T-cell (primary cell): Measurements from ENCODE around the gene C1QTNF8. TPM values are rescaled to one million over a fixed set of nuclear protein-coding genes. Genes with fewer than 3 reads are reported as not detected.

Experiments
- ATAC-seq, 4 experiments: fragments of 200-7000 bp in 3 of 4; fragments of 150-1000 bp in 1 of 4; cut with Tn5 transposase; replicated peaks in 1 of 4; 1 replicate in 3 of 4; 2 replicates in 1 of 4; pipeline ENCODE4 v1.10.0; 2021; ENCODE audit warnings: moderate library complexity in 3 of 4, mild to moderate bottlenecking in 2 of 4, moderate number of reproducible peaks in 1 of 4
- CTCF ChIA-PET, 2 donors: fragments of 300-600 bp; sonication (Branson Sonifier 250); formaldehyde crosslinking; loops; one replicate each; lab custom pipeline; 2022; ENCODE audit warnings: antibody characterized with exemption in 2 of 2; lab: Charles Lee
- POLR2A ChIA-PET, 2 donors: fragments of 300-600 bp; sonication (Branson Sonifier 250); formaldehyde crosslinking; loops; one replicate each; lab custom pipeline; 2022; ENCODE audit warnings: antibody characterized with exemption in 2 of 2; lab: Charles Lee
- DNase-seq, 35 experiments: peaks; one replicate each; pipeline versions ENCODE4 v3.0.0 to v3.0.0-alpha.2; 2013 to 2023
- H3K27ac ChIP-seq: one replicate; pipeline ENCODE4 v1.5.1; 2013; ENCODE audit warnings: low read length
- H3K27me3 ChIP-seq, 2 experiments: replicated peaks in 1 of 2; 1 replicate in 1 of 2; 2 replicates in 1 of 2; pipeline versions ENCODE4 v1.6.1 to v1.7.0; 2013; ENCODE audit warnings: low read length in 1 of 2, mixed read lengths in 1 of 2; ENCODE audit not compliant: control insufficient read depth in 2 of 2, insufficient read depth in 2 of 2; ENCODE audit errors: extremely low read depth in 1 of 2
- H3K36me3 ChIP-seq, 2 donors: 1 replicate in 1 of 2; 2 replicates in 1 of 2; pipeline versions ENCODE4 v1.6.1 to v1.7.0; 2013; ENCODE audit warnings: low read length in 1 of 2; ENCODE audit not compliant: control insufficient read depth in 2 of 2, insufficient read depth in 1 of 2; ENCODE audit errors: extremely low read depth in 1 of 2
- H3K4me1 ChIP-seq, 2 experiments: 1 replicate in 1 of 2; 2 replicates in 1 of 2; pipeline versions ENCODE4 v1.6.1 to v1.7.0; 2013; ENCODE audit warnings: low read length in 2 of 2, mixed read lengths in 1 of 2; ENCODE audit not compliant: insufficient read depth in 2 of 2, control insufficient read depth in 1 of 2; ENCODE audit errors: extremely low read depth in 1 of 2
- H3K4me3 ChIP-seq, 2 donors: 1 replicate in 1 of 2; 2 replicates in 1 of 2; pipeline versions ENCODE4 v1.5.1 to v1.7.0; 2013; ENCODE audit warnings: mild to moderate bottlenecking in 2 of 2, low read length in 1 of 2, moderate library complexity in 1 of 2; ENCODE audit not compliant: control insufficient read depth in 1 of 2; ENCODE audit errors: extremely low read depth in 1 of 2
- H3K9me3 ChIP-seq: 2 replicates; pipeline ENCODE4 v1.7.0; 2013
- H3K27ac Mint-ChIP-seq, 2 donors: one replicate each; pipeline ENCODE4 v1.8.0; 2020 to 2021; ENCODE audit warnings: mild to moderate bottlenecking in 2 of 2, mixed read lengths in 2 of 2
- H3K27me3 Mint-ChIP-seq, 2 donors: one replicate each; pipeline ENCODE4 v1.8.0; 2021 to 2022; ENCODE audit warnings: mixed read lengths in 2 of 2
- H3K36me3 Mint-ChIP-seq: one replicate; pipeline ENCODE4 v1.8.0; 2021; ENCODE audit warnings: mixed read lengths
- H3K4me1 Mint-ChIP-seq, 3 donors: one replicate each; pipeline ENCODE4 v1.8.0; 2020 to 2022; ENCODE audit warnings: mixed read lengths in 3 of 3, mild to moderate bottlenecking in 1 of 3
- H3K4me3 Mint-ChIP-seq, 3 donors: one replicate each; pipeline ENCODE4 v1.8.0; 2020 to 2022; ENCODE audit warnings: mild to moderate bottlenecking in 3 of 3, mixed read lengths in 3 of 3, moderate library complexity in 3 of 3
- H3K9me3 Mint-ChIP-seq, 3 donors: one replicate each; pipeline ENCODE4 v1.8.0; 2020 to 2022; ENCODE audit warnings: mixed read lengths in 3 of 3
- WGBS: methylation state at CpG from one replicate; pipeline ENCODE4 v1.1.5; 2013; ENCODE audit warnings: missing lambda C conversion rate; ENCODE audit not compliant: insufficient coverage; 5-methylcytosine and 5-hydroxymethylcytosine counted together
- total RNA-seq, 35 experiments: library from RNA in 6 of 35; stranded (reverse) in 6 of 35; fragments of 120-200 nt in 1 of 35; gene quantifications; one replicate each; pipeline versions ENCODE4 v1.2.1 to v1.2.4 and lab custom pipeline; 2013 to 2026

Gene C1QTNF8
- total RNA-seq, 5 donors from 2014 or later (not counting 1 experiment from before 2014, with no cell fraction given) = not detected

- Histone ChIP-seq H3K4me3 (no peak overlapping the region), H3K36me3 (no peaks in the 10 kb centered on the region), H3K4me1 (no peaks in the 10 kb centered on the region), H3K27me3 (peaks cover 0 to 52% of the 10 kb centered on the region in 2 experiments), H3K27ac (no peak overlapping the region), H3K9me3 (no peaks in the 10 kb centered on the region)
- DNase-seq (no peak), ATAC-seq (no peak)
- Mint-ChIP-seq H3K27me3 (peaks cover 0 to 6% of the 10 kb centered on the region in 2 donors), H3K9me3 (no peaks in the 10 kb centered on the region), H3K27ac (no peak overlapping the region), H3K4me1 (no peaks in the 10 kb centered on the region), H3K36me3 (no peaks in the 10 kb centered on the region), H3K4me3 (no peak overlapping the region)
- CTCF ChIA-PET = no interaction called here
- POLR2A ChIA-PET = no interaction called here
- 60% methylated on average over 9 of the region's 16 CpGs for WGBS
These were observed 17.4 kb upstream of the C1QTNF8 start for GRCh38 chr16:1113489-1113888.

DNA sequence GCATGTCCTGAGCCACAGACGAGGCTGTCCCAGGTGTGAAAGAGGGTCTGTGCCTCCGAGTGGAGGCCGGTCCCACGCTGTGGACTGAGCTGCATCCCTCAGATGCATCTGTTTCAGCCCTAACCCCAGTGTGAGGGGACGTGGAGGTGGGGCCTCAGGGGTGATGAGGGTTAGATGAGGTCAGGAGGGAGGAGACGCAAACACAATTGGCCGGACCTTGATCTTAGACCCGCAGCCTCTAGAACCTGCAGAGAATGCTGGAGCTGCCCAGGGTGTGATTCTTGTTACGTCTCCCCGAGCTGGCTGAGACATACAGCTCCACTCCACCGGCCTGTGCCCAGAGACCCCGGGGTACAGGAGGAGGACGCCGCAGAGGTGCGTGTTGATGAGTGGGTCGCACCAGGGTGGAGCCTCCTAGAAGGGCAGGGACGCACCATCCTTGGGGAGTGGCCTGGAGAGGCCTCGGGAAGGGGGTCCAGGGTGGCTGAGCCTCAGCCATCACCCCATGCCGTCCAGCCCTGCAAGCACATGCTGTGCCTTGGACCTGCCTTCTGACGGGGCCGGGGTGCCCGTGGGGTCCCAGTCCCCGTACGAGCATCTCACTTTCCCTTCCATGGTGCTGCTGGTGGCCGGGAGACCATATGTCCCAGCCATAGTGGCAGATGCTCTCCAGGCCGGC, 16.6 kb upstream of the C1QTNF8 start:
- Mint-ChIP-seq H3K4me3 (no peak overlapping the region), H3K27ac (no peak overlapping the region), H3K4me1 (no peaks in the 10 kb centered on the region), H3K36me3 (no peaks in the 10 kb centered on the region), H3K27me3 (peaks cover 0 to 6% of the 10 kb centered on the region in 2 donors), H3K9me3 (no peaks in the 10 kb centered on the region)
- CTCF ChIA-PET = no interaction called here
- POLR2A ChIA-PET = no interaction called here
- H3K36me3 ChIP-seq = no peaks in the 10 kb centered on the region
- no peak overlapping the region for H3K27ac ChIP-seq
- no peak for ATAC-seq
- 76% methylated on average over 26 of the region's 26 CpGs for WGBS
- no peak overlapping the region for H3K4me3 ChIP-seq
- peaks cover 0 to 54% of the 10 kb centered on the region in 2 experiments for H3K27me3 ChIP-seq
- no peak for DNase-seq
- H3K9me3 ChIP-seq = no peaks in the 10 kb centered on the region
- H3K4me1 ChIP-seq = no peaks in the 10 kb centered on the region

DNA sequence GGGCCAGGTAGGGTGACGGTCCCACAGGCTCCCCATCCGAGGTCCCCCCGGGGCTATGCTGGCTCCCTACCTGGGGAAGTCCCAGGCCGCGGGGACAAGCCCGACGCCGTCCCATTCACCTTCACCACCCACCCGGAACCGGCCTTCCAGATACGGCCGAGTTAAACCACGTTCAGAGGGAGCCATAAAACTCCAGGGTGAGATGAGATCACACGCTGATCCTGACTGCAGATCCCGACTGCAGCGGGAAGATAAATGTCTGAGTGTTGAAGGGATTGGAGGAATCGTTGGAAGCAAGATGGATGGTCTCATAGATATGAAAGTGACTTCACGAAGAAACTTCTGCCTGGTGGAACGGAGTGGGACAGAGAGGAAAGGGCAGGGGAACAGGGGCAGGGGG, 13.6 kb upstream of the C1QTNF8 start:
- H3K4me1 ChIP-seq = no peaks in the 10 kb centered on the region
- ATAC-seq = no peak
- H3K36me3 Mint-ChIP-seq = no peaks in the 10 kb centered on the region
- no peaks in the 10 kb centered on the region for H3K9me3 Mint-ChIP-seq
- no peak overlapping the region for H3K4me3 Mint-ChIP-seq
- ChIA-PET CTCF (no interaction called here), POLR2A (no interaction called here)
- no peak overlapping the region for H3K4me3 ChIP-seq
- peaks cover 0 to 64% of the 10 kb centered on the region in 2 experiments for H3K27me3 ChIP-seq
- H3K27ac ChIP-seq = no peak overlapping the region
- no peaks in the 10 kb centered on the region for H3K36me3 ChIP-seq
- DNase-seq = no peak
- no peak overlapping the region for H3K27ac Mint-ChIP-seq
- peaks cover 0 to 17% of the 10 kb centered on the region in 2 donors for H3K27me3 Mint-ChIP-seq
- 60% methylated on average over 5 of the region's 19 CpGs for WGBS
- H3K4me1 Mint-ChIP-seq = no peaks in the 10 kb centered on the region
- H3K9me3 ChIP-seq = no peaks in the 10 kb centered on the region

- Histone ChIP-seq H3K9me3 (no peaks in the 10 kb centered on the region), H3K4me3 (no peak overlapping the region), H3K36me3 (no peaks in the 10 kb centered on the region), H3K27ac (no peak overlapping the region), H3K27me3 (peaks cover 2 to 67% of the 10 kb centered on the region in 2 experiments), H3K4me1 (peaks cover 0 to 1% of the 10 kb centered on the region in 2 experiments)
- Mint-ChIP-seq H3K9me3 (no peaks in the 10 kb centered on the region), H3K4me3 (no peak overlapping the region), H3K36me3 (no peaks in the 10 kb centered on the region), H3K27ac (no peak overlapping the region), H3K4me1 (no peaks in the 10 kb centered on the region), H3K27me3 (peaks cover 0 to 20% of the 10 kb centered on the region in 2 donors)
- no peak for ATAC-seq
- POLR2A ChIA-PET = no interaction called here
- WGBS = 51% methylated on average over 36 of the region's 42 CpGs
- DNase-seq = no peak
- CTCF ChIA-PET = no interaction called here
These were observed 12.5 kb upstream of the C1QTNF8 start for GRCh38 chr16:1108299-1109252.

- POLR2A ChIA-PET = no interaction called here
- 62% methylated on average over 10 of the region's 12 CpGs for WGBS
- peaks cover 2 to 72% of the 10 kb centered on the region in 2 experiments for H3K27me3 ChIP-seq
- Mint-ChIP-seq H3K27me3 (peaks cover 0 to 17% of the 10 kb centered on the region in 2 donors), H3K4me1 (no peaks in the 10 kb centered on the region), H3K36me3 (no peaks in the 10 kb centered on the region), H3K9me3 (no peaks in the 10 kb centered on the region), H3K27ac (no peak overlapping the region), H3K4me3 (no peak overlapping the region)
- CTCF ChIA-PET = no interaction called here
- peaks cover 0 to 8% of the 10 kb centered on the region in 2 experiments for H3K4me1 ChIP-seq
- ATAC-seq = no peak
- no peaks in the 10 kb centered on the region for H3K36me3 ChIP-seq
- H3K4me3 ChIP-seq = no peak overlapping the region
- DNase-seq = no peak
- no peaks in the 10 kb centered on the region for H3K9me3 ChIP-seq
- H3K27ac ChIP-seq = no peak overlapping the region
These were observed 11.7 kb upstream of the C1QTNF8 start for GRCh38 chr16:1107731-1108130.

- 71% methylated on average over 22 of the region's 22 CpGs for WGBS
These were observed 11.1 kb upstream of the C1QTNF8 start for GRCh38 chr16:1107141-1107540.

More at GRCh38 chr16:1107141-1107540, 11.1 kb upstream of the C1QTNF8 start:
- Histone ChIP-seq H3K27ac (no peak overlapping the region), H3K9me3 (no peaks in the 10 kb centered on the region), H3K27me3 (peaks cover 2 to 71% of the 10 kb centered on the region in 2 experiments), H3K4me1 (peaks cover 0 to 8% of the 10 kb centered on the region in 2 experiments), H3K4me3 (no peak overlapping the region), H3K36me3 (no peaks in the 10 kb centered on the region)
- Mint-ChIP-seq H3K36me3 (no peaks in the 10 kb centered on the region), H3K4me3 (no peak overlapping the region), H3K4me1 (no peaks in the 10 kb centered on the region), H3K27me3 (peaks cover 0 to 17% of the 10 kb centered on the region in 2 donors), H3K9me3 (no peaks in the 10 kb centered on the region), H3K27ac (no peak overlapping the region)
- DNase-seq = no peak
- POLR2A ChIA-PET = no interaction called here
- CTCF ChIA-PET = interaction anchor here in 1 of 2 donors (0.6 to 0.8 kb wide), 2 partner anchors 87 to 180 kb away, joined by 4 to 5 read pairs; no protein-coding TSS in a partner anchor
- ATAC-seq = no peak
